GM12878 (cell line): ENCODE measurements around the gene CA10. TPM values are rescaled to one million over a fixed set of nuclear protein-coding genes. Genes with fewer than 3 reads are reported as not detected.

Experiments
- ATAC-seq: fragments of 200-7000 bp; cut with Tn5 transposase; 3 replicates; pipeline ENCODE4 v1.9.1; 2020; ENCODE audit warnings: mild to moderate bottlenecking, moderate library complexity
- BruUV-seq: library from RNA; stranded (reverse); fragments of 400-500 nt; replicated peaks from 2 replicates; lab custom pipeline; 2021; lab: Mats Ljungman, UMichigan
- CTCF ChIA-PET: fragments of 300-600 bp; sonication (Branson Sonifier 250); formaldehyde crosslinking; extraction: SDS; loops from one replicate; lab custom pipeline; 2021; ENCODE audit warnings: inconsistent platforms; lab: Yijun Ruan, JAX
- POLR2A ChIA-PET: fragments of 350-600 bp; formaldehyde crosslinking; extraction: SDS; loops from one replicate; lab custom pipeline; 2021; ENCODE audit warnings: inconsistent platforms; lab: Charles Lee
- RAD21 ChIA-PET: fragments of 300-600 bp; sonication (Branson Sonifier 250); formaldehyde crosslinking; loops from one replicate; lab custom pipeline; 2023; ENCODE audit warnings: antibody characterized with exemption; ENCODE audit not compliant: unreplicated experiment; lab: Charles Lee
- SMC1A ChIA-PET: fragments of 300-600 bp; sonication (Branson Sonifier 250); formaldehyde crosslinking; loops from one replicate; lab custom pipeline; 2023; ENCODE audit not compliant: unreplicated experiment, uncharacterized antibody; lab: Charles Lee
- DNase-seq: peaks from one replicate; pipeline ENCODE4 v3.0.0-alpha.2; 2011; ENCODE audit warnings: low read depth, low spot score
- FAIRE-seq: peaks from 3 replicates; lab custom pipeline; 2011; peaks lifted over from hg19 to GRCh38; lab: Jason Lieb, UNC
- H2AFZ ChIP-seq: 2 replicates; pipeline ENCODE4 v1.6.0; 2011; ENCODE audit warnings: low read depth, low read length, control low read depth; ENCODE audit not compliant: control insufficient read depth
- H3K27ac ChIP-seq: 2 replicates; pipeline ENCODE4 v1.5.1; 2011; ENCODE audit warnings: control low read depth; ENCODE audit not compliant: control insufficient read depth, insufficient read depth
- H3K27me3 ChIP-seq, 2 experiments: replicated peaks in 1 of 2; 2 replicates each; pipeline versions ENCODE4 v1.6.0 to v1.6.1; 2011; ENCODE audit warnings: low read length in 1 of 2; ENCODE audit not compliant: control insufficient read depth in 2 of 2, insufficient read depth in 2 of 2
- H3K36me3 ChIP-seq, 2 experiments: 2 replicates each; pipeline ENCODE4 v1.5.1; 2011; ENCODE audit warnings: low read length in 1 of 2; ENCODE audit not compliant: control insufficient read depth in 2 of 2, insufficient read depth in 2 of 2
- H3K4me1 ChIP-seq: 2 replicates; pipeline ENCODE4 v1.6.1; 2011; ENCODE audit warnings: mild to moderate bottlenecking, low read length, moderate library complexity, mixed read lengths; ENCODE audit not compliant: control insufficient read depth, insufficient read depth
- H3K4me2 ChIP-seq: 2 replicates; pipeline ENCODE4 v1.6.0; 2011; ENCODE audit warnings: control low read depth; ENCODE audit not compliant: control insufficient read depth, insufficient read depth
- H3K4me3 ChIP-seq: fragments of 200-600 bp; sonication (generic); 2 replicates; pipeline ENCODE4 v1.5.1; 2016
- H3K79me2 ChIP-seq: 2 replicates; pipeline ENCODE4 v1.6.0; 2011; ENCODE audit warnings: low read length; ENCODE audit not compliant: control insufficient read depth, insufficient read depth
- H3K9ac ChIP-seq: 2 replicates; pipeline ENCODE4 v1.8.0; 2011; ENCODE audit warnings: low read length, control low read depth, mixed read lengths; ENCODE audit not compliant: control insufficient read depth, insufficient read depth
- H3K9me3 ChIP-seq: replicated peaks from 3 replicates; pipeline ENCODE4 v1.5.1; 2011; ENCODE audit warnings: mild to moderate bottlenecking, low read length; ENCODE audit not compliant: control insufficient read depth, insufficient read depth
- H4K20me1 ChIP-seq: 2 replicates; pipeline ENCODE4 v1.6.0; 2011; ENCODE audit not compliant: control insufficient read depth, insufficient read depth
- ATF7 ChIP-seq: fragments of 450-650 bp; IDR thresholded peaks from 2 replicates; pipeline ENCODE4 v1.6.1; 2016; ENCODE audit warnings: low read depth, mild to moderate bottlenecking
- E2F4 ChIP-seq: IDR thresholded peaks from 2 replicates; pipeline ENCODE4 v1.6.1; 2012; ENCODE audit warnings: low read depth, low read length, improper control_type of control experiment
- E4F1 ChIP-seq: fragments of 450-650 bp; IDR thresholded peaks from 2 replicates; pipeline ENCODE4 v1.6.1; 2018; ENCODE audit warnings: borderline replicate concordance, mild to moderate bottlenecking; ENCODE audit not compliant: partially characterized antibody
- ETV6 ChIP-seq, 2 experiments: fragments of 450-650 bp in 1 of 2; IDR thresholded peaks in 1 of 2; conservative IDR thresholded peaks in 1 of 2; 2 replicates each; pipeline ENCODE4 v1.6.1; 2014; ENCODE audit warnings: antibody characterized with exemption in 1 of 2, borderline replicate concordance in 1 of 2, low read depth in 1 of 2, mild to moderate bottlenecking in 1 of 2, moderate library complexity in 1 of 2
- EZH2 ChIP-seq: IDR thresholded peaks from 2 replicates; pipeline ENCODE4 v1.6.1; 2012; ENCODE audit warnings: low read depth, mild to moderate bottlenecking, control low read depth, inconsistent platforms, low read length, borderline replicate concordance; ENCODE audit not compliant: control insufficient read depth
- KAT2A ChIP-seq: conservative IDR thresholded peaks from 2 replicates; pipeline ENCODE4 v1.6.1; 2011; ENCODE audit warnings: low read depth, low read length; ENCODE audit not compliant: control insufficient read depth
- MEF2A ChIP-seq: IDR thresholded peaks from 2 replicates; pipeline ENCODE4 v1.6.1; 2011; ENCODE audit warnings: low read depth, mild to moderate bottlenecking, low read length, moderate library complexity; ENCODE audit not compliant: insufficient read depth
- POLR2AphosphoS5 ChIP-seq: IDR thresholded peaks from 2 replicates; pipeline ENCODE4 v1.6.1; 2011; ENCODE audit warnings: mild to moderate bottlenecking, low read length, inconsistent platforms
- RAD21 ChIP-seq: IDR thresholded peaks from 2 replicates; pipeline ENCODE4 v1.6.1; 2011; ENCODE audit warnings: mild to moderate bottlenecking, low read depth, low read length, moderate library complexity; ENCODE audit not compliant: insufficient read depth
- RUNX3 ChIP-seq: IDR thresholded peaks from 2 replicates; pipeline ENCODE4 v1.6.1; 2012; ENCODE audit warnings: low read length, inconsistent platforms
- SPI1 ChIP-seq: IDR thresholded peaks from 2 replicates; pipeline ENCODE4 v1.6.1; 2011; ENCODE audit warnings: low read depth, mild to moderate bottlenecking, low read length, moderate library complexity, borderline replicate concordance; ENCODE audit not compliant: insufficient read depth
- WGBS: methylation state at CpG from one replicate; pipeline ENCODE4 v1.1.6; 2016; ENCODE audit warnings: low lambda C conversion rate; ENCODE audit not compliant: insufficient replicate concordance, insufficient coverage; ENCODE audit errors: missing lambda C conversion rate; 5-methylcytosine and 5-hydroxymethylcytosine counted together
- in situ Hi-C: fragments of 300-500 bp; cut with MboI; formaldehyde crosslinking; loops from 9 replicates; pipeline ENCODE4 v1.14.3; 2018; ENCODE audit warnings: mixed read lengths
- intact Hi-C: fragments of 100-400 bp; cut with micrococcal nuclease; formaldehyde crosslinking; loops from one replicate; pipeline ENCODE4 v1.14.2; 2022; ENCODE audit not compliant: unreplicated experiment
- polyA plus RNA-seq, 11 experiments: library from polyadenylated mRNA; depleted of rRNA in 4 of 11; unstranded in 6 of 11; stranded (reverse) in 5 of 11; fragments of >200 nt; fragmentation: Nextera tagmentation in 4 of 11; fragmentation: Illumina TruSeq in 1 of 11; extraction: Ambion mirVana in 4 of 11; extraction: Trizol in 1 of 11; gene quantifications; 1 replicate in 1 of 11; 2 replicates in 10 of 11; pipeline versions ENCODE4 v1.2.1 to v1.2.3, GENCODE V29; 2011 to 2016; ENCODE audit warnings: inconsistent platforms in 2 of 11, missing spikeins in 2 of 11, low read depth in 1 of 11
- total RNA-seq, 4 experiments: library from RNA; depleted of rRNA in 3 of 4; stranded (reverse); fragments of >200 nt in 3 of 4; fragmentation: Illumina TruSeq in 1 of 4; extraction: Trizol in 1 of 4; gene quantifications; 2 replicates each; pipeline versions ENCODE4 v1.2.1 to v1.2.3, GENCODE V29; 2013 to 2021
- TF ChIP-seq, protein P1 (sequence below): fragments of 450-650 bp; IDR thresholded peaks from 2 replicates; pipeline ENCODE4 v1.6.1; 2017; ENCODE audit warnings: mild to moderate bottlenecking, low read depth, inconsistent platforms; ENCODE audit not compliant: poor library complexity, severe bottlenecking
- TF ChIP-seq, protein P2 (sequence below): fragments of 450-650 bp; IDR thresholded peaks from 2 replicates; pipeline ENCODE4 v1.6.1; 2017; ENCODE audit warnings: antibody characterized with exemption, mild to moderate bottlenecking, moderate library complexity
- TF ChIP-seq, protein P3 (sequence below): IDR thresholded peaks from 2 replicates; pipeline ENCODE4 v1.6.1; 2012; ENCODE audit warnings: low read depth, low read length, improper control_type of control experiment

The CA10 gene
- total and polyA plus RNA-seq, 10 of the 15 experiments (the other 5 are each of a cell fraction or from before 2014, with no cell fraction given) = not detected

DNA sequence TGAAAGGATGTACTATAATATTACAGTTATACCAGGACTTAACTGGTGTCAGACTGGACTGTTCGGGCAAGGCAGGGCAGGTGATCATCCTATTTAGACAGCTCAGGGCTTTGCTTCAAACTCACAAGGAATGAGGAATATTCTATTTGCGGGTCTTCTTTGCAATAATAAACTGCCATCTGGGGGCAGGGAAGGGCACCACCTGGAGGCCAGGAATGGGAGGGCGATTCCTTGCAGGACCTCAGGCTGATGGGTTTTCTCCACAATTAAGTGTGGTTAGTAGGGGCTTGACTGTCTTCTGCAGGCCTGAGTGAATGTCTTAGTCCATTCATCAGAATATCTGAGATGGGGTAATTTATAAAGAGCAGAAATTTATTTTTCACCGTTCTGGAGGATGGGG is 424.1 kb downstream of the CA10 start:
- no TSS peak for BruUV-seq
- TF ChIP-seq SPI1 = no peak
- TF ChIP-seq EZH2 = no peak
- TF ChIP-seq RUNX3 = no peak
- TF ChIP-seq RAD21 = no peak
- TF ChIP-seq E2F4 = no peak
- TF ChIP-seq ATF7 = no peak
- TF ChIP-seq, protein P1, sequence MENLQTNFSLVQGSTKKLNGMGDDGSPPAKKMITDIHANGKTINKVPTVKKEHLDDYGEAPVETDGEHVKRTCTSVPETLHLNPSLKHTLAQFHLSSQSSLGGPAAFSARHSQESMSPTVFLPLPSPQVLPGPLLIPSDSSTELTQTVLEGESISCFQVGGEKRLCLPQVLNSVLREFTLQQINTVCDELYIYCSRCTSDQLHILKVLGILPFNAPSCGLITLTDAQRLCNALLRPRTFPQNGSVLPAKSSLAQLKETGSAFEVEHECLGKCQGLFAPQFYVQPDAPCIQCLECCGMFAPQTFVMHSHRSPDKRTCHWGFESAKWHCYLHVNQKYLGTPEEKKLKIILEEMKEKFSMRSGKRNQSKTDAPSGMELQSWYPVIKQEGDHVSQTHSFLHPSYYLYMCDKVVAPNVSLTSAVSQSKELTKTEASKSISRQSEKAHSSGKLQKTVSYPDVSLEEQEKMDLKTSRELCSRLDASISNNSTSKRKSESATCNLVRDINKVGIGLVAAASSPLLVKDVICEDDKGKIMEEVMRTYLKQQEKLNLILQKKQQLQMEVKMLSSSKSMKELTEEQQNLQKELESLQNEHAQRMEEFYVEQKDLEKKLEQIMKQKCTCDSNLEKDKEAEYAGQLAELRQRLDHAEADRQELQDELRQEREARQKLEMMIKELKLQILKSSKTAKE = no peak
- TF ChIP-seq, protein P2, sequence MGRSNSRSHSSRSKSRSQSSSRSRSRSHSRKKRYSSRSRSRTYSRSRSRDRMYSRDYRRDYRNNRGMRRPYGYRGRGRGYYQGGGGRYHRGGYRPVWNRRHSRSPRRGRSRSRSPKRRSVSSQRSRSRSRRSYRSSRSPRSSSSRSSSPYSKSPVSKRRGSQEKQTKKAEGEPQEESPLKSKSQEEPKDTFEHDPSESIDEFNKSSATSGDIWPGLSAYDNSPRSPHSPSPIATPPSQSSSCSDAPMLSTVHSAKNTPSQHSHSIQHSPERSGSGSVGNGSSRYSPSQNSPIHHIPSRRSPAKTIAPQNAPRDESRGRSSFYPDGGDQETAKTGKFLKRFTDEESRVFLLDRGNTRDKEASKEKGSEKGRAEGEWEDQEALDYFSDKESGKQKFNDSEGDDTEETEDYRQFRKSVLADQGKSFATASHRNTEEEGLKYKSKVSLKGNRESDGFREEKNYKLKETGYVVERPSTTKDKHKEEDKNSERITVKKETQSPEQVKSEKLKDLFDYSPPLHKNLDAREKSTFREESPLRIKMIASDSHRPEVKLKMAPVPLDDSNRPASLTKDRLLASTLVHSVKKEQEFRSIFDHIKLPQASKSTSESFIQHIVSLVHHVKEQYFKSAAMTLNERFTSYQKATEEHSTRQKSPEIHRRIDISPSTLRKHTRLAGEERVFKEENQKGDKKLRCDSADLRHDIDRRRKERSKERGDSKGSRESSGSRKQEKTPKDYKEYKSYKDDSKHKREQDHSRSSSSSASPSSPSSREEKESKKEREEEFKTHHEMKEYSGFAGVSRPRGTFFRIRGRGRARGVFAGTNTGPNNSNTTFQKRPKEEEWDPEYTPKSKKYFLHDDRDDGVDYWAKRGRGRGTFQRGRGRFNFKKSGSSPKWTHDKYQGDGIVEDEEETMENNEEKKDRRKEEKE = no peak
- no peak for TF ChIP-seq E4F1
- no peak for TF ChIP-seq POLR2AphosphoS5
- TF ChIP-seq KAT2A = no peak
- TF ChIP-seq, protein P3, sequence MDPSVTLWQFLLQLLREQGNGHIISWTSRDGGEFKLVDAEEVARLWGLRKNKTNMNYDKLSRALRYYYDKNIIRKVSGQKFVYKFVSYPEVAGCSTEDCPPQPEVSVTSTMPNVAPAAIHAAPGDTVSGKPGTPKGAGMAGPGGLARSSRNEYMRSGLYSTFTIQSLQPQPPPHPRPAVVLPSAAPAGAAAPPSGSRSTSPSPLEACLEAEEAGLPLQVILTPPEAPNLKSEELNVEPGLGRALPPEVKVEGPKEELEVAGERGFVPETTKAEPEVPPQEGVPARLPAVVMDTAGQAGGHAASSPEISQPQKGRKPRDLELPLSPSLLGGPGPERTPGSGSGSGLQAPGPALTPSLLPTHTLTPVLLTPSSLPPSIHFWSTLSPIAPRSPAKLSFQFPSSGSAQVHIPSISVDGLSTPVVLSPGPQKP = no peak
- no peak for TF ChIP-seq ETV6 (conservative IDR thresholded peaks at IDR 0.05 in 1 of 2, IDR thresholded peaks at IDR 0.05 in 1 of 2; ENCODE audit: borderline replicate concordance in 1 of 2, low read depth in 1 of 2)
- no peak for TF ChIP-seq MEF2A

More for the DNA sequence above, 424.1 kb downstream of the CA10 start:
- ChIA-PET CTCF (no interaction called here), POLR2A (no interaction called here), RAD21 (no interaction called here), SMC1A (interaction anchor here (0.7 kb wide), 1 partner anchor 223 kb away, joined by 4 read pairs; no protein-coding TSS in a partner anchor)
- H3K36me3 ChIP-seq = no peaks in the 10 kb centered on the region
- intact Hi-C loops (no loop called here), in situ Hi-C loops (no loop called here)
- WGBS = 28% methylated on average over 4 of the region's 4 CpGs
- no peaks in the 10 kb centered on the region for H3K9me3 ChIP-seq
- H3K4me3 ChIP-seq = no peak overlapping the region
- ATAC-seq (no peak), FAIRE-seq (no peak), DNase-seq (no peak)
- H3K9ac ChIP-seq = no peak overlapping the region
- no peak overlapping the region for H3K4me2 ChIP-seq
- H3K27ac ChIP-seq = no peak overlapping the region
- H2AFZ ChIP-seq = no peak overlapping the region
- no peaks in the 10 kb centered on the region for H3K4me1 ChIP-seq
- H3K27me3 ChIP-seq = no peaks in the 10 kb centered on the region
- no peaks in the 10 kb centered on the region for H3K79me2 ChIP-seq
- no peaks in the 10 kb centered on the region for H4K20me1 ChIP-seq
